Activated CD8-positive, alpha-beta memory T cell treated with anti-CD3 and anti-CD28 coated beads, Interleukin-2, amount 50 U/mL, for 24 hours (primary cell): Measurements from ENCODE around the gene CTNNB1.

Experiments
- DNase-seq: peaks from one replicate; pipeline ENCODE4 v3.0.0-alpha.2; 2020; ENCODE audit errors: extremely low read depth

CTNNB1 gene

DNA sequence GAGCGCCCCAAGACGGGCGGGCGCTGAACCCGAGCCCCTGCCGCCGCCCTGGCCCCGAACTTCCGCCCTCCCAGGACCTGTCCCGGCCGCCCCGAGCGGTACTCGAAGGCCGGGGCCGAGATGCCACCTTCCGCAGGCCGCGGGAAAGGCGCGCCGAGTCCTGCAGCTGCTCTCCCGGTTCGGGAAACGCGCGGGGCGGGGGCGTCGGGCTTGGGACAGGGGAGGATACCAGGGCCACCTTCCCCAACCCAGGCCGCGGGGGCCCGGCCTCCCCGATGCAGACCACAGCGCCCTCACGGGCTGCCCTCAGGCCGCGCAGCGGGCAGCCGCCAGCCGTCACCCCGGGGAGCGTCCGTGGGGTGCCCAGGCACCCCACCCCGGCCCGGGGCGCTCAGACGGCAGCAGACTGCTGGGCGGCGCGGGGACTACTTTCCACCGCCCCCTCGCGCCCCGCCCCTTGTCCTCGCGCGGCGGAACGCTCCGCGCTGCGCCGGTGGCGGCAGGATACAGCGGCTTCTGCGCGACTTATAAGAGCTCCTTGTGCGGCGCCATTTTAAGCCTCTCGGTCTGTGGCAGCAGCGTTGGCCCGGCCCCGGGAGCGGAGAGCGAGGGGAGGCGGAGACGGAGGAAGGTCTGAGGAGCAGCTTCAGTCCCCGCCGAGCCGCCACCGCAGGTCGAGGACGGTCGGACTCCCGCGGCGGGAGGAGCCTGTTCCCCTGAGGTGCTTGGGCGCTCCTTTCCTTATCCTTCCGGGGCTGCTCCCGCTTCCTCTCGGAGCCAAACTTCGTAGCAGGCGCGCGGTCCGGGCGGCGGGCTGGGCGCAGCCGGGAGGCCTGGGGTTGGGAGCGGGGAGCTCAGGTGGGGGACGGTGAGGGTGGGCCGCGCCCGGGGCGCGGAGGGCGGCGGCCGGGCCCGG, at the start of gene CTNNB1:
Gene CTNNB1, plus strand, starts transcription at position 556 of the 916 bp plus-strand sequence. CDS start 24,564 bp downstream, outside the sequence.
- DNase-seq, result peak; percentile 69

DNA sequence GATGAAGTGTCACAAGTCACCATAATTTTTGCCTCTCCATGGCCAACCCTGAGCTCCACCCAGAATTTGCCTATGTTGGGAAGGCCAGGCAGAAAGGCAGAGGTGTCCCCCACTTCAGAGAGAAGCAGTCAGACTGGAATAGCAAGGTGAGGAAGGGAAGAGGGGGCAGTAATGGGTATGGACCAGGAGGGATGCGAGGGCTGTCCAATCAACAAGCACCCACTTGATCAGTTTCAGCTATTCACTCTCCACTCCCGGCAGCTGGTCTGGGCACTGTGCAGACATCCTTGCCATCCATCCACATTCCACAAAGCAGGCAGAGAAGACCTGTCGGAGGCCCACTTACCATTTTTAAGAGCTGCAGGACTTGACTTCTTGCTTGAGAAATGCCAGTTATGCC, 43.5 kb upstream of the CTNNB1 start:
- DNase-seq, result no peak

DNA sequence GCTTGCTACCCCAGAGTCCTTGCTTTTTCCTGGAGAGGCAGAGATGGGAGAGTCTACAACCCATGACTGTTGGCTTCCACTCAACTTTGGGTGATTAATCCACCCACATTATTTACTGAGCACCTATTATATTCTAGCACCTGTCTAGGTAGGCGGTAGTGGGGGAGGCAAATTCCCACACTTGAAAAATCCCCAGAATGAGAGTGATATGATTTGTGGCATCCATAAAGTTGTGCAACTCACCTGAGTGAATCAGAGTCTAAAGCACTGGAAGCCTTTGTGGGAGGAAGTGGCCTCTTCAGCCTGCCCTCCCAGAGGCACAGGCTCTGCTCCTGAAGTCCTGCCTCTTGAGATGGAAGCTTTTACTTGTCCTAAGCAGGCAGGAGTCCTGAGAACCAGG, 40.4 kb upstream of the CTNNB1 start:
- DNase-seq, result no peak

DNA sequence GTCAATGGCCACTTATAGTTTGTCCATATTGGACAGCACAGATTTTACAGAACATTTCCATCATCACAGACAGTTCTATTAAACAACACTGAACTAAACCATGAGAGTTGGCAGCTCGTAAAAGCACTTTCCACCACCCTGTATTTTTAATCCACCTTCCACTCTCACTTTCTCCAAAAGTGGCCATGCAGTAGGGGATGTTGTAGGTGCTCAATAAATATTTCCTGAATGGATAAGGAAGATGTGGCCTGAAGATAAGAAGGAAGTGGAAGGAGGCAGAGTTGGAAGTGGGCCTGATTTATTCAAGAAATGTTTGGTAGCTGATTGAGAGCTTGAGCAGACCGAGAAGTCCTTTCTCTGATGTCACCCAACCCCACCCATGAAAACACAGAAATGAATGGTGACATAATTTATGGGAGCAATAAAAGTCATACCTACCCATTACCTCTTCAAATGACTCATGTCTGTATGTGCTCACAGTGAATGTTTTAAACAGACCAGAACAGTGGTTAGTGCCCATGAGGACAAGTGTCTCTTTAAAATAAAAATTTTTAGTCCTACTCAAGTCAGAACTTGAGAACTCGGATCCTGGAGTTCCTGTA, 39.6 kb upstream of the CTNNB1 start:
- no peak for DNase-seq

DNA sequence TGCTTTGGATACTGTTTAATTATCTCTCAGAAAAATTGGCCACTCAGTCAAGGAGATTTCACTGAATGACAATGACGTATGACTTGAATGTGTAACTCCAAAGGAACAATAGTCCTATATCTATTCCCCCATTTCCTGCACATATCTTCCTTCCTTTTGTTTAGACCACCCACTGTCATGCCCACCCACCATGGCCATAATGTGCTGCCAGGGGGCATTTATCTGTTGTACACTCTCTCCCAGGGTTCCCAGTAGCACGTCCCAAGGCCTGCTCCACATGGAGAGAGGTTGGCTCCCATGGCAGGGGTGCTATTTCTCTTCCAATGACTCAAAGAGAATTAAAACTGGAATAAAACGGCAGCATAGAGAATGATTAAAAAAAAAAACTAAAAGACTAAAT, 36.8 kb upstream of the CTNNB1 start:
- no peak for DNase-seq

DNA sequence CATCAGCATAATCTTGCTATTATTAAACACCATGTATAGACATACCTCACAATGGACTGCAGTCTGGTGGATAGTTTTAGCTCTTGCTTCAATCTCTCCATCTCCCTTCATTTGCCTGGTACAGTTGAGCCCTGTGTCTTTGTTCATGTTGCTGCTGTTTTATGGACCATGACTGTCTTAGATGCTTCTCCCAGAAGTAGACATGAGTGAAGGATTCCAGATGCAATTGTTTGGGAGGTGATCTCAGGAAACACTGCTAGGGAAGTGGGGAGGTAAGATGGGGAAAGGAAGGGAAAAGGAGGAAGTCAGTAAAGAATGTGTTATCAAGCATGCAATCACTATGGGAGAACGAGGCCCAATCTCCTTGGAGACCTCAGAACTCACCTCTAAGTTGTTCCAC, 36.3 kb upstream of the CTNNB1 start:
- no peak for DNase-seq

DNA sequence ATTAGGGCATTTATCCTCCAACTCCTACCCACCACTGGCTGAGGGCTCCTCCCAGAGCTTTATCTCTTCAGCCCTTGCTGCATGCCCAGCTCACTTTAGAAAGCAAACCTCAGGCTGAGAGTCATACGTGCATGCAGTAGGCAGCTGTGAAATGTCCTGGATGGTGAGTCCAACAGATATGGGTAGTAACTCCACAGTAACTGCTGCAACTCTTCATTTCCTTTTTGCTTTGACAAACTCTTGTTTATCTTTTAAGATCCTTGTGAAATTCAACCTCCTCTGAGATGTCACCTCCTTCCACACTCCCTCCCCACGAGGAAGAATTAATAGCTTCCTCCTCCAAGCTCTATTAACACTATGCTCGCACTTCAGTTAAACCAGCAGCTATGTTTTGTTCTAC, 35.9 kb upstream of the CTNNB1 start:
- no peak for DNase-seq

DNA sequence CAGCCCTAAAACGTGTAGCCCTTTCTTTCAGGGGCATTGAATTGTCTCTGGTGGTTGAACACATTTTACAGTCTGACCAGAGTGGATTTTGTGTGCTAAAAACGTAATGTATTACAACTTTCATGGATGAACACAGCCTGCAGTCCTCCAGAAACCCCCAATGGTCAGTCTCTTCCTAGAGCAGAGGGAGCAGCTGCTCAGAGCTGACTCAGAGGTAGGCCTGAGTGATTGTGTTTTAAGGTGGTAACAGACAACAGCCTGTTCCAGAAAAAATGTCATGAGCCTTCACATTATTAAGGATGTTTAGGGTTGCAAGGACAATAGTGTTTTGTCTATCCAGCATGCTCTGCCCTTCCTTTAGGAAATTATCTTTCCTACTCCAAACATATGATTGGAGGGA, 34.5 kb upstream of the CTNNB1 start:
- DNase-seq, result no peak

DNA sequence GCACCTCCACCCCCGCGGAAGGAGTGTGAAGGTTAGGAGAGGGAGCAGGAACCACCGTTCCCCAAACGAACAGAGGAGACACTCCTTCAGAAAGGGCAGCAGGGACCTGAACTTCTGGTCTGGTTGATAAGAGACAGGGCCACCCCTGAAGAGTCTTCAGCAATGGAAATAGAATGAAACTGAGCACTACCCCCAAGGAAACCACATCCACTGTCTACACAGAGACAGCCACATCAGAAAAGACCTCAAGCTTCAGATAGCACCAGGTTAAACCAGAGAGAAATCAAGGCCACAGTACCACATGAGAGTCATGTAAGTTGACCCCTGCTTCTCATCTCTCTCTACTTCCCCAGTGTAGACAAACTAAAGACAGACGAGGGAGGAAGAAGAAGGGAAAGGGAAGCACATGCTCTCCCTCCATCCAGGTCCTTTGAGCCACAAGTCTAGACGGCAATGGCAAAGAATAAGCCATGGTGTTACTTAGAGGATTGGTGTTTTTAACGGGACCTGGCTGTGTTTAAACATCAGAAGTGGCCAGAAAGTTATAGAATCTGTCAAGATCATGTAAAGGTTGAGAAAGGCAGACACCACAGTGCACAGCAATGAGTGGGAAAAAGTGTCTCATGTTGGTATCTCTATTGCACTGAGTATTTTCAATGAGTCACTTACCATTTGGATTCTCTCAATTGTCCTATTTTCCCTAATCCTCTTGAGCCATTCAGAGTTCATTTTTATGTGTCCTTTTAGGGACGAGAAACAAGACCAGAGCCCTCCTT, 31.4 kb upstream of the CTNNB1 start:
- no peak for DNase-seq

DNA sequence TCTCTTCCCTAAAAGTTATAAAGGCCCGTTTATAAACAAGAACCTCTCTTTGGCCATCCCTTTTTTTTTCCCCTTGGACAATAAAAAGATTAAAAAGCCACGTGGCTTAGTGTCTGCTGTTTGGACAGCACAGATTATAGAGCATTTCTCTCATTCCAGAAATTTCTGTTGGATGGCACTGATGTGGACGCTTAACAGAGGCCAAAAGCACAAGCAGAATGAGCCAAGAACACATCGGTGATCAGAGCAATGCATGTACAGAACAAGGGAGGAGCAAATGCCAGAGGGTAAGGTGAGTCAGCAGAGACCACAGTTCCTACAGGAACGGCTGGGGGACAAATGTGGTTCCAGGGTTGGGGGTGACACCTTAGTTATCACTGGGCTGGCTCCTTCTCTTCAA, 30.3 kb upstream of the CTNNB1 start:
- no peak for DNase-seq

DNA sequence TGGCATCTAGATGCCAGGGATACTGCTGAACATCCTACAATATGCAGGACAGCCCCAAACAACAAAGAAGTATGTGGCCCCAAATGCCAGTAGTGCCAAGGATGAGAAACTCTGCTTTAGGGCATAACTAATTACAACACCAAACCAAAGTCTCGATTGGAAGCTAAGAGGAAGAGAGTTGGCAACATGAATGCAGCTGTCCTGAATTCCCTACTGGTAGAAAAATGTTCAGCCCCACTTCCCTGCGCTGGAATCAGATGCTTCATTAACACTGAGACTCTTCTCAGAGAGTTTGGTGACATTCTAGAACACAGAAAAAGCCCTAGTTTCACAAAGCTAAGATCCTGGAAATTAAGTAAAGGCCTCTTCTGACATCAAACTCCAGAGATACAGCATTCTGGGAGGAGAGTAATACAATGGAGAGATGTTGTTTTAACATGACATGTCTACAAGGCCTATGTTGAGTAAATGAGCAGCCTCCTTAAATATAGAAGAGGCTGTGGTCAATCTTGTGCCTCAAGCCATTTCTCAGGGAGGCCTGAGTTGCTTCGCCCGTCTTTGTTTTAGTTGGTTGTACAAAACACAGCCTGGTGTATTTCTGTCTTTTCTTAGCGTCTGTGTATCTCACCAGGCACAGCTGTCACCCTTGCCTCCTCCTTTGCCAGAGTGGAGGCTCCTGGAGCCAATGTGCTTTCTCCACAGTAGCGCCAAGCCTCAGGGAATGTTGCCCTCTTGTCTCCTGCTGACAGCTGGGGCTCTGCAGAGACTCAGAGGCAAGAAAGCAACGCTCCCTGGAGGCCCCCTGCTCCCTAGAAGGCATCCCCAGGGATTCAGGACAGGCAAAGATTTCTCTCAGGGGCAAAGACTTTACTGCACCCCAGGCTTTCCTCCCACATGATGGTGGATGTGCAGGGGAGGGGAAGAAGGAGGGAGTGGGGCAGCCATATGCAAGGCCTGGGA, 25.1 kb upstream of the CTNNB1 start:
- DNase-seq, result no peak

DNA sequence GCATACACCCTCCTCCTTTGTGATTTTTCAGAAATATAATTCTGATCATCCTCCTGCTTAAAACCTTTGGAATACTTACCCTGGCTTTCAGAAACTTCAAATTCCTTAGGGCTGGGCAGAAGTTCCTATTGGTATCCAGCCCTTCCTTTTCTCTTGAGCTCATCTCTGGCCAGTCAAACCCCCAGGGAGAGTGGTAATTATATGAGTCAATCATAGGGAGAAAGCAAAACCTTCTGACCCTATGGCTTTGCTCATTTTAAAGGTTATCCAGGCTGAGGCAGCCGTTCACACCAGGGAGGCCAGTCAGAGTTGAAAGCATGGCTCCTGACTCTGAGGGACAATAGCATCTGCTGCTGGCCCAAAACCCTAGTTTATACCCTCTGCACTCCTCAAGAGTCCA, 23.9 kb upstream of the CTNNB1 start:
- no peak for DNase-seq

DNA sequence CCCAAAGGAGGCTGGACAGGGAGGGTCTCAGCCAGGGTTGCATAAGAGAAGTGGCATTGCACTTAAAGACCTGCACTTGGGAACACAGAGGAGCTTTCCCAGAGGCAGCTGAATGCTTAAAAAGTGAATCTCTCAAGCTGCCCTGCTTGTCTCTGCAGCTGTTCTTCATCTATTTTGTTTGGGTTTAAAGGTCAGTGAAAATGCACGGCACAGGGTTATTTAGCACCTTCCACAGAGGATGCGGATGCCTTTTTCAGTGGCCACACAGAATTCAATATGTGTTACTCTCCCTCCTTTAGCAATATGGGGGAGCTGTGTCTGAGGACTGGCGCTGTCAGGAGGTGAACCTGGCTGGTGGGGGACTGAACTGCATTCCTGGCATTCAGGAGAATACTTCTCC, 22.7 kb upstream of the CTNNB1 start:
- no peak for DNase-seq

DNA sequence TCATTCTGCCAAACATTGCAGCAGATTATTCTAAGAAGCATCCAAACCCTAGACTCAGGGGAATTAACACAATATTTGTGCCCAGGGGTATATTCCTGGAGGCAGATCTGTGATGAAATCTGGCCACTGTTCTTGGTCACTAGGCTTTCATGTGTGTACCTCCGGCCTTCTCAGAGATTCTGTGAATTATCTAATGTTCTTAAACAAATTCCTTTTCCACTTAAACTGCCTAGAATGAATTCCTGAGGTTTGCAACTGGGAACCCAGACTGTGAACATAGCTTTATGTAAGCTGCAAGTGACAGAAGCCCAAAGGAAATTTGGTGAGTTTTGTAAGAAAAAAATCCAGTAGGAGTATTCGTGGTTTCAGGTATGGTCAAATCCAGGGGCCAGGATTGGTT, 20.7 kb upstream of the CTNNB1 start:
- DNase-seq, result no peak

DNA sequence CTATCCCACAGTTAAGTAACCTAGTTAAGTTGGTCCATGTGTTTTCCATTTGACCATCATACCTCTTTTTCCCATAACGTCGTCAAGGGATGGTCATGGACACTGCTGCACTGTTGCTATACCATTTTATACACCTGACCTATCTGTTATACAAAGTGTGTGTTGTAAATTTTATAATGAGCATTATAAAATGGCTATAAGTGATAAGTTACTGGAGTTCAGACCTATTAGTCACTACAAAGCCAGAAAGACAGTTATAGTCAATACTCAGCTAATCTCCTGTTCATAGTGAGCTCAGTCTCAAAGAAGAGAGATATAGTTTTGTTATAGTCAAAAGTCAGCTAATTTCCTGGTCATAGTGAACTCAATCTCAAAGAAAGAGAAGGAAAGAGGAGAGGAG, 18.9 kb upstream of the CTNNB1 start:
- DNase-seq, result no peak

DNA sequence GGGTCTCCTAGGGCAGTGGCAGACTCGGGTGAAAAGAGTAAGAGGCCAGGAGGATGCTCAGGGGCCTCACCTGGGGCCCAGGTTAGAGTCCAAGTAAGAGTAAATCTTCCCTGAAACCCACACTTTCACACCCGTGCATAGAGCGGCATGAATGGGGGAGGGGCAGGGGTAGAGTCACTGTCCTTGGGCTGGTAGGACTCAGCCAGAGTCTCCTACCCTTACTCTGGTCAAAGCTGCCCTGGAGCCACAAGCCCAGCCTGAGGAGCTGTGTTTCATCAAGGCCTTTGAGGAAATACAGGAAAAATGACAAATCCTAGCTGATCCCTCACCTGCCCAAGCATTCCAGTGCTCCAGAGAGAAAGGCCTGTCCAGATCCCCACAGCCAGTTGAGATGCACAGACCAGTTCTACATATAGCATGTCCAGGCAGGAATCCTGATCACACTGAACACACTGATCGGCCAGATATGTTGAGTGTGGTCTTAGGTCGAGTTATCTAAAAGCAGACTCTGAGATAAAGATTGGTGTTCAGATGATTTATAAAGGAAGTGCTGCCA, 16.7 kb upstream of the CTNNB1 start:
- no peak for DNase-seq

DNA sequence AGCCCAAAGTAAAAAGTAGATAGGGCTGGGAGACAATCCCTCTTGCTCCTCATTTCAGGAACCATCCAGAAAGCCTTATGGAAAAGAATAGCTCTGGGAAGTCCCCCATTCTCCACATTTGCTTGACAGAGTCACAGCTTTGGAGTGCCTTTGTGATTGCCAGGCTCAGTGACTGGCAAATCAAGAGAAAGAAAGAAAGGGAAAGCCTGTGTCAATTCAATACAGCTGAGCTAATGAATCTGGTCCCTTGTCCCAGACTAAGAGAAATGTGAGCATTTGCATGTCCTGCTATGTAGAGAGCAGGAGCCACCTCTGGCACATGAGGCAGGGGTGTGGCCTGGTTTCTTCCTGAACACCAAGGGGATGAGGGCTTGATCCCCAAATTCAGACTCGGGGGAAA, 14.9 kb upstream of the CTNNB1 start:
- DNase-seq, result no peak

DNA sequence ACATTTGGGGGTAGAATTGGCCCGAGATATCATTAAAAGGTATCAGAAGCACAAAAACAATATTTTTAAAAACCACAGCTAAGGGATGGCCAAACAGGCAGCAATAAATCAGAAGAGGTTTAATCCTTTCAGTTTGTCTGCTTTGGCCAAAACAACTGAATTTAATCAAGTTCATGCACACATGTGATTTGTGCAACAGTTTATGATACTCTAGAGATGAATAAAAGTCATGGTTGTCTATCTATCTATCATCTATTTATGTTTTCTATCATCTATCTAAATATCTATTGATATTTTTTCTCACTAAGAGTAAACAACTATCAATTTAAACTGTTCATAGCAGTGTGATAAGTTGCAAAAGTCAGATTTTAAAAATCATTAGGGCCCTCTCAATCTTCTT, 13.0 kb upstream of the CTNNB1 start:
- no peak for DNase-seq

DNA sequence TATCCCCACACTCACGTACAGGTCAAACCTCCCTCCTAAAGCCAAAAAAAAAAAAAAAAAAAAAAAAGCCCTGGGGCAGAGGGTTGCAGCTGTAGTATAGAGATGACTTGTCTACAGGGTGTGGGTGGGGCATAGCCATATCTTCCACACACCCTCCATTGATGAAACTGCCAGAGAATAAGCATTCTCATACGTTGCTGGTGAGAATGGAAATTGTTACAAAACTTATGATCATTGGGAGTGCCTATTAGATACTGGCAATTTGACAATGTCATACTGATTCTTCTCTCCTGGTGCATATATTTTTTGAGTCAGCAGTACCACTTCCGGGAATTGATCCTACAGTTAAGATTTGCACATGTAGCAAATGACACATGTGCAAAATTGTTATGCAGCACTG, 11.0 kb upstream of the CTNNB1 start:
- DNase-seq, result no peak

DNA sequence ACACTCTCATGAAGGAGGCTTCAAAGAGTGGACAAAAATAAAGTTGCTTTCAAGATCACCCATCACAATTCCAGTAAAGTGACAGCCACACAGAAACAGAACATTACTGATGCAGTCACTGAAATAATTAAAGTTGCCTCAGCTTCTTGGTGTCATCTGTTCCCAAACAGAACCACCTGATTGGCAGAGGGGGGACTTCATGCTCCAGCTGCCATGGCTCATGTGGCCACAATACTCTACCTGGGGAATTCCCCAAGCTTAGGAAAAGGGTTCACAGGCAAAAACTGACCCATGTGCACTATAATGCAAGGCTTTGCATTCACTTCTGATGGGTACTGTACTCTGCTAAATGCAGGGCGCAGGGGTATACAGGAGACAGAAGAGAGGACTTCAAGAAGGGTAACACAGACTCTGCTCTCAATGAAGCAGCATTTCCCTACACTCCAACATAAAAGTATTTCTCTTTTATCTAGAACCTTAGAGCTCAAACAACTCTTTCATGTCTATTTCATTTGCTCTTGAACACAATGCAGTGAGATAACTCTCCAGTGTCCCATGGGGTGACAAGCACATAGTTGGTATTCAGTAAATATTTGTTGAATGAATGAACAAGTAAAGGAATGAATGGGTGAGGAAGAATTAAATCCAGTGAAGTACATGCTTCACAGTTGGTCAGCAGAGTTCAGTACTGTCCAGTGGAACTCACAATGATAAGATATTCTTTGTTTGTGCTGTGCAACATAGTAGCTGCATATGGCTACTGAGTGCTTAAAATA, 8.6 kb upstream of the CTNNB1 start:
- no peak for DNase-seq
